HG03571 (cell line): ENCODE measurements around the gene TPGS1.

Experiments
- ATAC-seq: cut with Tn5 transposase; IDR thresholded peaks from one replicate; pipeline ENCODE4 v1.9.1; 2021; ENCODE audit not compliant: unreplicated experiment

TPGS1 gene, protein sequence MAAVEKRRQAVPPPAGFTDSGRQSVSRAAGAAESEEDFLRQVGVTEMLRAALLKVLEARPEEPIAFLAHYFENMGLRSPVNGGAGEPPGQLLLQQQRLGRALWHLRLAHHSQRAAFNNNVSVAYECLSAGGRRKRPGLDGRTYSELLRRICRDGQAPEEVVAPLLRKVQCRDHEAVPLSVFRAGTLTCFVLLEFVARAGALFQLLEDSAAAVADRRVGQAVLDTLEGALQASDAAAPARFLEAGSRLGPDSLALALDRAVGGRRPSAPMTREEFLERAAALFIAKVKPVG

DNA sequence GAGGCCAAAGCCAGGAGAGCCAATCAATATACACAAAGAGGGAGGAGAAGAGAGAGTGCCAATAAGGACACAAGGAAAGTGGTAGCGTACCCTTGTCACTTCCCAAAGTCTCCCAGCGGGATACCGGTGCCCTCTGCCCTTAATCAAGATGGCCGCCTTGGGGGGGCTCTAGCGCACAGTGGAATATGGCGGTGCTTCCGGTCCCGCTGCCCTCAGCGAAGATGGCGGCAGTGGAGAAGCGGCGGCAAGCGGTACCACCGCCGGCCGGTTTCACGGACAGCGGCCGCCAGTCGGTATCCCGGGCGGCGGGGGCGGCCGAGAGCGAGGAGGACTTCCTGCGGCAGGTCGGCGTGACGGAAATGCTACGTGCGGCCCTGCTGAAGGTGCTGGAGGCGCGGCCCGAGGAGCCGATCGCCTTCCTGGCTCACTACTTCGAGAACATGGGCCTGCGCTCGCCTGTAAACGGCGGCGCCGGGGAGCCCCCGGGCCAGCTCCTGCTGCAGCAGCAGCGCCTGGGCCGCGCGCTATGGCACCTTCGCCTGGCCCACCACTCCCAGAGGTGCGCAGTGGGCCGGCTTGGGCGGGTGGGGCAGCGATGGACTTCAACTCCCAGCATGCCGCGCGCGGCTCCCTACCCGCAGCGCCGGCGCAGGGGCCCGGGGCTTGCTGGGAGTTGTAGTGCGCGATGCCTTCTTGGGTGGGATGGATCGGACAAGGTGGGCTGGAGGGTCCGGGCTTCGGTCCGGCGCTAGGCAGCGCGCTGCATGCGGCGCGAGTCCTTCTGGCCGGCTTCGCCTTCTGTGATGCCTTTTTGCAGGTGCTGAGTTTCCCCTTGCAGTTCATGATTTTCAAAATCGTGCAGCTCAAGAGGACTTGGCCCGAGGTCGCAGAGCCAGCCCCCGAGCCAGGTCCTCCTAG is at the start of gene TPGS1:
TSS of gene TPGS1 (plus strand) at position 212 of the 918 bp plus-strand sequence. CDS start at position 222, 10 bp downstream.
- peak; percentile 50 for ATAC-seq

DNA sequence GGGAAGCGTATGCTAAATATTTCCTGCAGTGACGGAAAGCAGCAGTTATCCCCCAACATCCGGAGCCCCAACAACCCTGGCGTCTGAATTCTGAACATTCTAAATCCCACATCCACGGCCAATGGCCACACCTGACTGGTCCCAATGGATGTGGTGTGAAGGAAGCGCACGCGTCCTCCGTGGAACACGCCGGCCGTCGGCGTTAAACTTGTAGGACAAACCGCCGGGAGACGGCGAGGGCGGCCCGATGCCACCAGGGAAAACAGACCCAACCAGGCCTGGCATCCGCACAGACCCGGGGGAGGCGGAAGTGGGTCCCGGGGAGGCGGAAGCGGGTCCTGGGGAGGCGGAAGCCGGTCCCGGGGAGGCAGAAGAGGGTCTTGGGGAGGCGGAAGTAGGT is 49.7 kb upstream of the TPGS1 start:
- no peak for ATAC-seq

DNA sequence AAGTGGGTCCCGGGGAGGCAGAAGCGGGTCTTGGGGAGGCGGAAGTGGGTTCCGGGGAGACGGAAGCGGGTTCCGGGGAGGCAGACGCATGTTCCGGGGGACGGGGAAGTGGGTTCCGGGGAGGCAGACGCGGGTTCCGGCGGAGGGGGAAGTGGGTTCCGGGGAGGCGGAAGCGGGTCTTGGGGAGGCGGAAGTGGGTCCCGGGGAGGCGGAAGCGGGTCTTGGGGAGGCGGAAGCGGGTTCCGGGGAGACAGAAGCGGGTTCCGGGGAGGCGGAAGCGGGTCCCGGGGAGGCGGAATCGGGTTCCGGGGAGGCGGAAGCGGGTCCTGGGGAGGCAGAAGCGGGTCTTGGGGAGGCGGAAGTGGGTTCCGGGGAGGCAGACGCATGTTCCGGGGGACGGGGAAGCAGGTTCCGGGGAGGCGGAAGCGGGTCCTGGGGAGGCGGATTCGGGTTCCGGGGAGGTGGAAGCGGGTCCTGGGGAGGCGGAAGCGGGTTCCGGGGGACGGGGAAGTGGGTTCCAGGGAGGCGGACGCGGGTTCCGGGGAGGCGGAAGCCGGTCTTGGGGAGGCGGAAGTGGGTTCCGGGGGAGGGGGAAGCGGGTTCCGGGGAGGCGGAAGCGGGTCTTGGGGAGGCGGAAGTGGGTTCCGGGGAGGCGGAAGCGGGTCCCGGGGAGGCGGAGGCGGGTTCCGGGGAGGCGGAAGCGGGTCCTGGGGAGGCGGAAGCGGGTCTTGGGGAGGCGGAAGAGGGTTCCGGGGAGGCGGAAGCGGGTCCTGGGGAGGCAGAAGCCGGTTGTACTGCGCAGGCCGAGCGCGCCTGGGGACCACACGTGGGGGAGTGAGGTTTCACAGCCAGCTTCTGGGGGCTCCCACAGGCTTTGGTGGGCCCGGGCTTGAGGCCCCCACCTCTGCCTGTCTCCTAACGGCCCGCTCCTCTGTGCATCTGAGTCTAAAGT is 48.9 kb upstream of the TPGS1 start:
- ATAC-seq: no peak

DNA sequence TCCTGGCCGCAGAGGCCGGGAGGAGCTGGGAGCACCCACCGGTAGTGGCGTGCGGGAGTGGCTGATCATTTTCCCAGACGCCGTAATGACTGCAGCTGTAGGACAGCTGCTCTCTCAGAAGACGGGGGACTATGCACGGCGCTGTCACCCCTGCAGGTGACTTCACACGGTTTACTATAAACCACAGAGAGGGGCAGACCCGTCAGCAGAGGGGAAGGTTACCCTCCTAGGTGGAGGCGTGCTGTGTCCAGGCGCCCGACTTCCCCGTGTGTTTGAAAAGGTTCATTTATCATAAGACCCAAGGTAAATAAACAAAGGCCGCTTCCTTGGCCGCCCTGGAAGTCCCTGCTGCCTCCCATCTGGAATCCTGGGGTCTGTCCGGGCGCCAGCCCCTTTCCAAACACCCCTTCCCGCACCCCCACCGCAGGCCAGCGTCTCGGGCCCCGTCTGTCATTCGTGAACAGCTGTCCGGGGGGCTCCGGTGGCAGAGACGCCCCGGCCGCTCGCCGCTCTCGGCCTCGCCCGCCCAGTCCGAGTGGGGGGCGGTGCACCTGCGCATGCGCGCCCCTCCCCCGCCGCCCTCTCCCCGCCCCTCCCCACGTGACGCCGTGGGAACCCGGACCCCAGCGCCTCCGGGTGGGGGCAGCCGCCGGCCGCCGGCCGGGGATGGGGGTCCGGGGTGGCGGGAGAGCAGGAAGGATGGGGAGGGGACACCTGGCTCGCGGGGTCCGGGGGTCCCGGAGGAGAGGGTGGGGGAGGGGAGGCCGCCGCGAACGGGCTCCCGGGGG is 47.4 kb upstream of the TPGS1 start:
- no peak for ATAC-seq

DNA sequence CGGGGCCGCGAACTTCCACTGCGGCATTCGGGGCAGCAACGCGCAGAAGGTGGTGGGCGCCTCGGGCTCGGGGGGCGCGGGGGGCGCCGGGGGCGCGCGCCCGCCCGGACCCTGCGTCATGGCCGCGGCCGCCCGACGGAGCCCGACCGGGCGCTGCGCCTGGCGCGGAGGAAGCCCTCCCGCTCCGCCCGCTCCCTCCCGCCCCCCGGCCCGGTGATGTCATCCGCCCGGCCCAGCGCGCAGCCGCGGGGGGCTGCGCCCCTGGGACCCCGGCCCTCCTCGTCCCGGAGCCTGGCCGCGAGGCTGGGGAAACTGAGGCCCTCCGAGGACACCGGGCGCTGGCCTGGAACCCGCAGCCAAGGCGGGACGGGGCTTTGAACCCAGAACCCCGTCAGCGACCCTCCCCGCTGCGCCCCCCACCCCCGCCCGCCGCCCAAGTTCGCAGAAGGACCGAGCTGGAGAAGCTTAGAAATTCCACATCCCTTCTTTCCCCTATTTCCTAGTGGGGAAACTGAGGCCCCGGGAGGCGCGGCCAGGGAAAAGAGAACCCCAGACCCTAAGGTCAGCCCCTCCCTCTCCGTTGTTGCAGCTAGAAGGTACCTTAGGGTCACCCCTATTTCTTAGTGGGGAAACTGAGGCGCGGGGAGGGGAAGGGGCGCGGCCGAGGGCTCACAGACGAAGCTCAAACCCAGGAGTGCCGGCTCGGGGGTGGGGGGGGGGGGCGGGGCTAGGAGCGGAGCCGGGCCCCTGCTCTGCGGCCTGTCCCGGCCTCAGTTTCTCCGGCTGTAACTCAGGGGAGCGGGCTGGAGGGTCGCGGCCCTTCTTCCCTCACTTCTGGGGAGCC is 46.2 kb upstream of the TPGS1 start, which contains the start of gene SHC2:
TSS of gene SHC2 (minus strand) at position 157 of the 844 bp plus-strand sequence. CDS start at position 120, 37 bp downstream.
- ATAC-seq: no peak

DNA sequence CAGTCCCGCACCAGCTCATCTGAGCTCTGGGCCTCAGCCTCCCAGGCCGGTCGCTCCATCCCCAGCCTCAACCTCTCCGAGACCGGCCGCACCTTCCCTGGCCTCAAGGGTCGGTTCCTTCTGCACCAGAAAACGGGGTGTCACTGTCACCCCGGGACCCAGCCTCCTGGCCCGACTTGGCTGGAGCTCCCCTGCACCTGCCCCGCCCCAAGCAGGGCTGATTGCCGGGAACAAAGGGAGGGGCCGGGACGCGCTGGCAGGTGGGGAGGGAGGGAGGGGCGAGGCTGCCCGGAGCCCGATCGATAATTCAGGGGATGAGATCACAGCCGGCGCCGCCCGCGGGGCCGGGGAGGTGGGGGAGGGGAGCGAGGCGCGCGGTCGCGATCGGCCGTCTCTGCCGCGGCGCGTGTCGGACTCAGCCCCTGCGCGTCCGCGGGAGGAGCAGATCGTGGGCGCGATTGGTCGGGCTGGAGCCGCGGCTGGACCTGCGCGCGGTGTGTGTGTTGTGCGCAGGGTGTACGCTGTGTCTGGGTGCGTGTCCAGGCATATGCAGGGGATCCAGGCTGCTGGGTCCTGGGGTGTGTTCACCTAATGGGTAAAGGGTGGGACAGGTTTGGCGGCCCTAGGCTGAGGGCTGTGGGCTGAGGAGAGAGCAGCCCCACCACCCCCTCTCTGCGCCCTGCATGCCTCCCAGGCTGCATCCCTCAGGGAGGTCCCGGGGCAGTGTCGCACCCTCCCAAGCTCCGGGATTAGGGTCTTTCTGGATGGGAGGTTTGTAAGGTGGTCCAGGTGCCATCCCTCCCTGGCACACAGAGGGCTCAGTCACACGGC is 45.4 kb upstream of the TPGS1 start:
- ATAC-seq: no peak

DNA sequence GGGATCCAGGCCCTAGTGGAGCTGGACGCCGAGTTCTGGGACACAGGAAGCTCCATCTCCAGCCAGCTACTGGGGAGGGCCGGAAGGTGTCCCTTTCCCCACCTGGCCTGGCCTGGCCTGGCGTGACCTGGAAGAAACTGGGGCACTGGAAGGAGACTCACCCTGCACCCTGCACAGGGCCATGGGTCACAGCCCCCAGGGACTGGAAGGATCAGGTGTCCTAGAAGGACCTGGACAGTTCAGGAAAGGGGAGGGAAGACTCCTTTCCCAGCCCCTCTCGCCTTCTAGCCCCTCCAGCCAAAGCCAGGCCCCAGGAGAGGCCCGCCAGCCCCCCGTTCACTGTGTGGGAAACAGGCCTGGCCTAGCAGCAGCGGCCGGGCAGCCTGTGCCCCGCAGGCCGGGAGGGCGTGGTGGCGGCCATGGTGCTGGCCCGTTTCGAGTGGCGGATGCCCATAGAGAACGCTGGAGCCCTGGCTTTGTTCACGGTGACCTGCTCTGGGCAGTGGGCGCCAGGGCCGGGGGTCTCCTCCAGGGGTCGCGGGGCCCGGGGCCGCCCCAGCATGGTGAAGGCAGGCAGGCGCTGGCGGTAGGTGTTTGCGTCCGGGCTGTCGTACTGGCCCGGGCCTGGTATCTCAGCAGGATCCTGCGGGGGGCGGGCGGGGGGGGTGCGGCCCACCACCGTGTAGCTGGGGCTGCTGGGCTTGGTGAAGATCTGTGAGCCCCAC is 43.7 kb upstream of the TPGS1 start:
- no peak for ATAC-seq

DNA sequence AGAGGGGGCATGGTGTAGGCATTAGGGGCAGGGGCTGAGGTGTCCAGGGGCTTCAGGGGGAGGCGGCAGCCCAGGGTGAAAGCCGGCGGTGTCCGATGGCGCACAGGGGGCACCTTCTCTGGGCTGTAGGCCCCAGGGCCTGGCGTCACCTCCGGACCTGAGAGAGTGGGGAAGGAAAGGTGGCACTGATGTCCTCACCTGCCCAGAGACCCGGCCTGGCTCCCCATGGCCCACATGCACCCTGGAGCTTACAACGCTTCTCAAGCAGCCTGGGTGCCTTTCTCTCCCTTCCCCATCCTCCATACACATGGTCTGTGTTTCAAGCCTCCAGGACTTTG is 43.1 kb upstream of the TPGS1 start:
- no peak for ATAC-seq

DNA sequence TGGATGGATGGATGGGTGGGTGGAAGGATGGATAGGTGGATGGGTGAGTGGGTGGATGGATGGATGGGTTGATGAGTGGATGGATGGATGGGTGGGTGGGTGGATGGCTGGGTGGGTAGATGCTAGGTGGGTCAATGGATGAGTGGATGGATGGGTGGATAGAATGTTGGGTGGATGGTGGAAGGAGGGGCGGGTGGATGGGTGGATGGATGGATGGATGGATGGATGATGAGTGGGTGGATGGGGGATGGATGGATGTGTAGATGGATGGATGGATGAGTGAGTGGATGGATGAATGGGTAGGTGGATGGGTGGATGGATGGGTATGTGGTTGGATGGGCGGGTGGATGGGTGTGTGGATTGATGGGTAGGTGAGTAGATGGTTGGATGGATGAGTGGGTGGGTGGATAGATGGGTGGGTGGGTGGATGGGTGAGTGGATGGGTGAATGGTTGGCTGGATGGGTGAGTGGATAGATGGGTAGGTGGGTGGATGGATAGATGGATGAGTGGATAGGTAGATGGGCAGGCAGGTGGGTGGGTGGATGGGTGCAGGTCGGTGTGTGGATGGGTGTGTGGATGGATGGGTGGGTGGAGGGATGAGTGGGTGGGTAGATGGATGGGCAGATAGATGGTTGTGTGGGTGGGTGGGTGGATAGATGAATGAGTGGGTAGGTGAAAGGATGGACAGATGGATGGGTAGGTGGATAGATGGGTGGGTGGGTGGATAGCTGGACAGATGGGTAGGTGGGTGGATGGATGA is 42.1 kb upstream of the TPGS1 start:
- ATAC-seq: no peak

DNA sequence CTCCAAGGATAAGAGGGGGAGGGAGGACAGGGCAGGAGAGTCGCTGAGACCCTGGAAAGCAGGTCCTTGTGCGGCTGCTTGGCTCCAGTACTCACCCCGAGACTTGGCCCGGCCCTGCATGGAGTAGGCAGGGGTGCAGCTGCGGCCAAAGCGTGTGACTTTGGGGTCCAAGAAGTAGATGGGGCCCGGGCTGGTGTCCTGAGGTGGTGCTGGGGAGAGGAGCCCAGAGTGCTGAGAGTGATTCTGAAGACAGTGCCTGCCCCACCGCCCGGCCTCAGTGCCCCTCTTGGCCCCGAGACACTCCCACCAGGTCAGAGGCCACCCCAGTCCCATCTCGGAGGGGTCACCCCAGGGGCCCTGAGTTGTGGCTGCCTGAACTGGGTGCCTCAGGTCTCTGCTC is 39.7 kb upstream of the TPGS1 start:
- no peak for ATAC-seq

DNA sequence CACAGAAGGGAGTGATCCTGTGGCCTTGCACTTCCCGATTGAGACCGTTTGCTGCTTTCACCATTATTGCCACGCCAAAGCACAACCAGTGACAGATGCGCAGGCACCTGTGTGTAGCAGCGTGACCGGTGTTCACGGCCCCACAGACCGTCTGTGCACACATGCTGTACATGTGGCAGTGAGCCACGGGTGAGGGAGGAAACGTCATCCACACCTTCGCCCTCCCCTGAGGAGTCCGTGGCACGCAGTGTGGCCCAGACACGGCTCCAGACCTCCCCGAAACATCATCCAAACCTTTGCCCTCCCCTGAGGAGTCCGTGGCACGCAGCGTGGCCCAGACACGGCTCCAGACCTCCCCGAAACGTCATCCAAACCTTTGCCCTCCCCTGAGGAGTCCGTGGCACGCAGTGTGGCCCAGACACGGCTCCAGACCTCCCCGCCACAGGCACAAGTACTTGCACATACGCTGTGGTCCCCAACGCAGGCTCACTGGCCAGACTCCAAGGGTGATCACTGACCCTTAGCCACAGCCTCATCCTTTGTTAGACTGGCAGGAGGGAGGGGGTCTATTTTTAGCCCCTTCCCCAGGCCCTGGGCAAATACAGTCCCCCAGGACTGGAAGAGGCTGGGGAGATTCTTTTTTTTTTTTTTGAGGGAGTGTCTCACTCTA is 38.6 kb upstream of the TPGS1 start:
- no peak for ATAC-seq

DNA sequence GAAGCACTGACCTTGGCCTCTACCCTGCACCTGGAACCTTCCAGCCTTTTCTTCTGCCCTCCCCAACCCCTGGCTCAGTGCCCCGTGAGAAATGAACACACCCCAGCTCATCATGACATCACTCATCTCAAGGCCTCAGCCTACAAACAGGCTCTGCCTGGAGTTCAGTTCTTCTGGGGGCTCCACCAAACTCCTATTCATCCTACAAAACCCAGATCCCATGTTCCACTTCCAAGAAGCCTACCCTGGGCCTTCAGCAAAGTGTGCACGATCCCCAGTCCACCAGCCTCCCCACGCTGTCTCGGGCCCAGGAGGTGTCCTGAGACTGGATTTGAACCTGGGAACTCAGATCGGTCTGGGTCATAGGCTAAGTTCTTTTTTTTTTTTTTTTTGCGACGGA is 37.5 kb upstream of the TPGS1 start:
- no peak for ATAC-seq

DNA sequence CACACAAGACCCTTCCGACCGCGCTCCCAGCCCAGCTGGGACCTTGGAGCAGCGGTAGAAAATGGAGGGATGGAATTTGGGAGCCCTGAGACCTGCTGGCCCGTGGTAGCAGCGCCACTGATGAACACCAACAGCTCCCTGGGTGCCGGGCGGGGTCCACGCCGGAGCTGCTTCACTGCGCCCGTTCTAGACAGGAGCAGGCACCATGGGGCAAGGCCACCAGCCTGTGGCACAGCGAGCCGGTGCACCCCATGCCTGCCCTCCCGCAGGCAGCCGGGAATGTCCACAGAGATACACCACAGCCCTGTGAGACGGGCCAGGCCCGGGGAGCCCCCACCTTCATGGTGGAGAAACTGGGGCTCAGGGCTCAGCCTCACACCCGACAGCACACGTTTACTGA is 36.6 kb upstream of the TPGS1 start:
- no peak for ATAC-seq

DNA sequence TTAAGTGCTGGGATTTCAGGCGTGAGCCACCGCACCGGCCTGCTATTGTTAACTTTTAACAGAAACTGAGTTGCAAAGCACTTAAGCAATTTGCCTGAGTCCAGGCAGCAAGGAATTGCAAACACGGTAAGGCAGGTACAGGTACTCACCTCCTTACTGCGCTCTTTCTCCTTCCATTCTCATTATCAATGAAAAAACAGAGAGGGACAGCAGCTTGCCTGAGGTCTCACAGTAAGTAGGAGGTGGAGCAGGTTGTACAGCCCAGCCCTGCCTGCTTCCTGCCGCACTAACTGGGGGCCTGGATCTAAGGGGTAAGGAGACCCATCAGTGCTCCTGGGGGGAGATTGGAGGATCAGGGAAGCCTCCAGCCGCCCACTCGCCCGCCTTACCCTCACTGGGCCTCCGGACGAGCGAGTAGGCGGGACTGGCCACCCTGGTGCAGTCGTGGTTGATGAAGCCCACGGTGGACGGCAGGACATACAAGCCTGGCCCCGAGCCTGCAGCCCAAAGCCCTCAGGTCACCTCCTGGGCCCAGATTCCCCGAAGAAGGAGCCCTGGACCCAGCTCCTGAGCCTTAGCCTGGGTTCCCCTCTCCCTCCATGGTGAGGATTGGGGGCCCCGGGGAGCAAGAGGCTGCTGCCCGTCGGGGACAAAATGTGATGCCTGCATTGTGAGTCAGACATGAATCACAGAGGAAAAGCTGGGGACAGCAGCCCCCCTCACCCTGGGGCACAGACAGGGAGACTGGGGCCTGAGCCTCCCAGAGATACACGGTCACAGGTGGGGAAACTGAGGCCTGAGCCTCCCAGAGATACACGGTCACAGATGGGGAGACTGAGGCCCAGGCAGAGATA is 35.1 kb upstream of the TPGS1 start:
- ATAC-seq: no peak
